OCI-LY3 (cell line): ENCODE measurements around the gene SIRT2.
"Not testable (repeated sequence)": the region's sequence is repeated elsewhere in the genome, so short reads cannot be mapped to it uniquely, and the experiment has no call there.

Experiments used
- H2AFZ ChIP-seq: fragments of 200-600, 300-600 bp; shearing (Covaris generic); 2 replicates; pipeline ENCODE4 v1.6.0; 2014; ENCODE audit warnings: antibody characterized with exemption, low read depth, low read length
- H3K27ac ChIP-seq: fragments of 200-600, 300-600 bp; sonication (generic); 2 replicates; pipeline ENCODE4 v1.5.1; 2014; ENCODE audit warnings: mild to moderate bottlenecking, low read length, moderate library complexity, mixed read lengths
- H3K27me3 ChIP-seq: fragments of 200-600, 300-600 bp; sonication (generic); 2 replicates; pipeline ENCODE4 v1.6.1; 2014; ENCODE audit warnings: low read depth, low read length, mixed read lengths
- H3K36me3 ChIP-seq: fragments of 200-600, 300-600 bp; sonication (generic); replicated peaks from 2 replicates; pipeline ENCODE3; 2014; ENCODE audit warnings: low read depth, low read length, mixed read lengths
- H3K4me1 ChIP-seq: fragments of 300-600, 200-600 bp; sonication (generic); 2 replicates; pipeline ENCODE4 v1.6.1; 2014; ENCODE audit warnings: low read length, mixed read lengths
- H3K4me2 ChIP-seq: fragments of 200-600, 300-600 bp; sonication (generic); 2 replicates; pipeline ENCODE4 v1.6.1; 2014; ENCODE audit warnings: low read length, mixed read lengths
- H3K4me3 ChIP-seq: fragments of 300-600, 200-600 bp; sonication (generic); 2 replicates; pipeline ENCODE4 v1.5.1; 2014; ENCODE audit warnings: antibody characterized with exemption, mild to moderate bottlenecking, low read length, moderate library complexity
- H3K79me2 ChIP-seq: fragments of 300-600, 200-600 bp; shearing (Covaris generic); 2 replicates; pipeline ENCODE4 v1.6.1; 2014; ENCODE audit warnings: mild to moderate bottlenecking, low read length, mixed read lengths
- H3K9ac ChIP-seq: fragments of 300-600, 200-600 bp; shearing (Covaris generic); 2 replicates; pipeline ENCODE4 v1.6.0; 2014; ENCODE audit warnings: mild to moderate bottlenecking, low read length, moderate library complexity
- H3K9me3 ChIP-seq: fragments of 200-600, 300-600 bp; shearing (Covaris generic); 2 replicates; pipeline ENCODE4 v1.6.1; 2014; ENCODE audit warnings: low read length, mixed read lengths; ENCODE audit not compliant: insufficient read depth
- H4K20me1 ChIP-seq: fragments of 200-600, 300-600 bp; sonication (generic); 2 replicates; pipeline ENCODE4 v1.6.1; 2016; ENCODE audit warnings: low read length, mixed read lengths; ENCODE audit not compliant: insufficient read depth
- EZH2phosphoT487 ChIP-seq: fragments of 200-600 bp; shearing (Covaris generic); IDR thresholded peaks from 2 replicates; pipeline ENCODE4 v1.6.1; 2018; ENCODE audit warnings: antibody characterized with exemption, mixed run types, low read depth
- TF ChIP-seq, protein P1 (sequence below): fragments of 200-600, 300-600 bp; sonication (generic); IDR thresholded peaks from 2 replicates; pipeline ENCODE4 v1.5.1; 2014; ENCODE audit warnings: antibody characterized with exemption, low read length, low read depth

SIRT2 gene

DNA sequence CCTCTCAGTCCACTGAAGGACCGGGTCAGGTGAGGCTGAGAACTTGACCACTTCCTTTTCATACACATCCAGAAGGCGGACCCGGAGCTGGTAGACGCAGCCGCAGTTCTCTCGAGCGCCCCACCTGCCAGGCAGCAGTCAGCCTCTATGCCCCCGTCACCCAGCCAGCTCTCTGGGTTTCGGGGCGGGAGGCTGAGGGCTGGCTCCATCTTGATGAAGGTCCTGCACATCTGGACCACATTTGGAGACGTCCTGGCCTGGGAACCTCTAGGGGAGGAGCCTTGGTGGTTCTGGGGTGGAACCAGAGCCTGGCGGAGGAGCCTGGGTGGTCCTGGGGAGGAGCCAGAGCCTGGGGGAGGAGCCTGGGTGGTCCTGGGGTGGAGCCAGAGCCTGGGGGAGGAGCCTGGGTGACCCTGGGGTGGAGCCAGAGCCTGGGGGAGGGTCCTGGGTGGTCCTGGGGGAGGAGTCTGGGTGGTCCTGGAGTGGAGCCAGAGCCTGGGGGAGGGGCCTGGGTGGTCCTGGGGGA, 45.6 kb upstream of the SIRT2 start:
- no peak overlapping the region for H3K4me2 ChIP-seq
- TF ChIP-seq, protein P1, sequence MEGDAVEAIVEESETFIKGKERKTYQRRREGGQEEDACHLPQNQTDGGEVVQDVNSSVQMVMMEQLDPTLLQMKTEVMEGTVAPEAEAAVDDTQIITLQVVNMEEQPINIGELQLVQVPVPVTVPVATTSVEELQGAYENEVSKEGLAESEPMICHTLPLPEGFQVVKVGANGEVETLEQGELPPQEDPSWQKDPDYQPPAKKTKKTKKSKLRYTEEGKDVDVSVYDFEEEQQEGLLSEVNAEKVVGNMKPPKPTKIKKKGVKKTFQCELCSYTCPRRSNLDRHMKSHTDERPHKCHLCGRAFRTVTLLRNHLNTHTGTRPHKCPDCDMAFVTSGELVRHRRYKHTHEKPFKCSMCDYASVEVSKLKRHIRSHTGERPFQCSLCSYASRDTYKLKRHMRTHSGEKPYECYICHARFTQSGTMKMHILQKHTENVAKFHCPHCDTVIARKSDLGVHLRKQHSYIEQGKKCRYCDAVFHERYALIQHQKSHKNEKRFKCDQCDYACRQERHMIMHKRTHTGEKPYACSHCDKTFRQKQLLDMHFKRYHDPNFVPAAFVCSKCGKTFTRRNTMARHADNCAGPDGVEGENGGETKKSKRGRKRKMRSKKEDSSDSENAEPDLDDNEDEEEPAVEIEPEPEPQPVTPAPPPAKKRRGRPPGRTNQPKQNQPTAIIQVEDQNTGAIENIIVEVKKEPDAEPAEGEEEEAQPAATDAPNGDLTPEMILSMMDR: no peak
- TF ChIP-seq EZH2phosphoT487: no peak
- H3K4me3 ChIP-seq: no peak overlapping the region
- no peaks in the 10 kb centered on the region for H3K27me3 ChIP-seq
- H3K9ac ChIP-seq: no peak overlapping the region
- peaks cover 7% of the 10 kb centered on the region; the same call in 1 of the 2 replicates for H4K20me1 ChIP-seq
- no peaks in the 10 kb centered on the region for H3K9me3 ChIP-seq
- H2AFZ ChIP-seq: no peak overlapping the region
- no peak overlapping the region for H3K27ac ChIP-seq
- H3K79me2 ChIP-seq: no peaks in the 10 kb centered on the region
- H3K36me3 ChIP-seq: peaks cover 58% of the 10 kb centered on the region
- H3K4me1 ChIP-seq: no peaks in the 10 kb centered on the region

GRCh38 chr19:38942471-38943181, 43.2 kb upstream of the SIRT2 start:
- no peaks in the 10 kb centered on the region for H3K9me3 ChIP-seq
- no peaks in the 10 kb centered on the region for H3K27me3 ChIP-seq
- H3K4me2 ChIP-seq: no peak overlapping the region
- peaks cover 7% of the 10 kb centered on the region; the same call in 1 of the 2 replicates for H4K20me1 ChIP-seq
- H3K27ac ChIP-seq: no peak overlapping the region
- no peak overlapping the region for H3K4me3 ChIP-seq
- no peaks in the 10 kb centered on the region for H3K4me1 ChIP-seq
- H3K9ac ChIP-seq: no peak overlapping the region
- no peaks in the 10 kb centered on the region for H3K79me2 ChIP-seq
- peaks cover 48% of the 10 kb centered on the region for H3K36me3 ChIP-seq
- no peak overlapping the region for H2AFZ ChIP-seq
- TF ChIP-seq, protein P1: no peak
- TF ChIP-seq EZH2phosphoT487: no peak

GRCh38 chr19:38941979-38942378, 42.6 kb upstream of the SIRT2 start:
- Histone ChIP-seq H4K20me1 (peaks cover 7% of the 10 kb centered on the region; the same call in 1 of the 2 replicates), H3K27ac (no peak overlapping the region), H3K4me1 (no peaks in the 10 kb centered on the region), H3K4me3 (no peak overlapping the region), H3K79me2 (no peaks in the 10 kb centered on the region), H3K36me3 (peaks cover 42% of the 10 kb centered on the region), H3K9me3 (no peaks in the 10 kb centered on the region), H3K4me2 (no peak overlapping the region), H2AFZ (no peak overlapping the region), H3K27me3 (no peaks in the 10 kb centered on the region), H3K9ac (no peak overlapping the region)
- TF ChIP-seq, protein P1: no peak
- TF ChIP-seq EZH2phosphoT487: no peak

- H3K79me2 ChIP-seq, H2AFZ ChIP-seq, H4K20me1 ChIP-seq, H3K27ac ChIP-seq, H3K4me1 ChIP-seq, H3K27me3 ChIP-seq, H3K9me3 ChIP-seq, H3K4me2 ChIP-seq, H3K4me3 ChIP-seq, H3K9ac ChIP-seq: not testable (repeated sequence)
- H3K36me3 ChIP-seq: peaks cover 36% of the 10 kb centered on the region
These were observed 42.0 kb upstream of the SIRT2 start for GRCh38 chr19:38941466-38941865.
